ENCODE measurements around the gene CHST1. TPM values are rescaled to one million over a fixed set of nuclear protein-coding genes. Genes with fewer than 3 reads are reported as not detected.

The CHST1 gene
- total RNA-seq (10 to 100 TPM; 11.0 to 15.2 TPM), polyA plus RNA-seq (10 to 100 TPM in 1 of 2 donors, 1 to 10 TPM in 1; 6.0 to 31.0 TPM)
- long read RNA-seq, donor 1, partial matches to known transcripts, result 1 of 25 reads
- long read RNA-seq, donor 1, other reads (novel, unspliced or antisense), result 20 of 25 reads
- long read RNA-seq, donor 2, partial matches to known transcripts, result 7 of 13 reads
- long read RNA-seq, donor 2, other reads (novel, unspliced or antisense), result 2 of 13 reads

GRCh38 chr11:45665206-45665932, at the start of gene CHST1:
Gene CHST1 (minus strand): TSS chr11:45665622. CDS start chr11:45650923, 14,699 bp downstream.
- DNase-seq (peak; percentile 74 to 91), ATAC-seq (ENCODE audit: low FRiP score) (peak; percentile 77)
- WGBS, 2 donors, result 1% methylated on average over 28 to 96 of the region's 96 CpGs
- Histone ChIP-seq H3K27me3 (ENCODE audit: control insufficient read depth in 1 of 2, insufficient read depth in 2 of 2, low read length in 1 of 2) (no peaks in the 10 kb centered on the region), H3K27ac (ENCODE audit: low read depth in 1 of 2, low read length in 2 of 2) (peak within 1 kb of the TSS in 1 of 2 donors; percentile 52), H3K4me3 (ENCODE audit: low read length in 2 of 2) (peak within 1 kb of the TSS; percentile 88), H3K4me1 (ENCODE audit: control insufficient read depth in 1 of 2, insufficient read depth in 2 of 2, low read length in 2 of 2) (no peaks in the 10 kb centered on the region), H3K9me3 (ENCODE audit: control insufficient read depth, low read length) (no peaks in the 10 kb centered on the region), H3K36me3 (ENCODE audit: control insufficient read depth in 1 of 2, insufficient read depth in 2 of 2, low read length in 1 of 2) (no peaks in the 10 kb centered on the region)
- intact Hi-C loops (cut with DNase I), result loop anchor here in 1 of 2 donors (10.0 kb wide), 1 partner anchor 89 kb away; no protein-coding TSS in a partner anchor

GRCh38 chr11:45713573-45713972, 48.2 kb upstream of the CHST1 start:
- H3K9me3 ChIP-seq (ENCODE audit: control insufficient read depth, low read length), result peaks cover 2% of the 10 kb centered on the region
- H3K27ac ChIP-seq (ENCODE audit: low read depth in 1 of 2, low read length in 2 of 2), result no peak overlapping the region
- H3K36me3 ChIP-seq (ENCODE audit: control insufficient read depth in 1 of 2, insufficient read depth in 2 of 2, low read length in 1 of 2), result no peaks in the 10 kb centered on the region
- ATAC-seq (ENCODE audit: low FRiP score), result no peak
- H3K27me3 ChIP-seq (ENCODE audit: control insufficient read depth in 1 of 2, insufficient read depth in 2 of 2, low read length in 1 of 2), result no peaks in the 10 kb centered on the region
- WGBS, 2 donors, result 97 to 98% methylated on average over 2 of the region's 2 CpGs
- H3K4me1 ChIP-seq (ENCODE audit: control insufficient read depth in 1 of 2, insufficient read depth in 2 of 2, low read length in 2 of 2), result peaks cover 0 to 5% of the 10 kb centered on the region in 2 donors
- intact Hi-C loops (cut with DNase I), result no loop called here
- H3K4me3 ChIP-seq (ENCODE audit: low read length in 2 of 2), result no peak overlapping the region
- no peak for DNase-seq

- Histone ChIP-seq H3K27ac (ENCODE audit: low read depth in 1 of 2, low read length in 2 of 2) (no peak overlapping the region), H3K27me3 (ENCODE audit: control insufficient read depth in 1 of 2, insufficient read depth in 2 of 2, low read length in 1 of 2) (peaks cover 0 to 2% of the 10 kb centered on the region in 2 donors), H3K4me3 (ENCODE audit: low read length in 2 of 2) (no peak overlapping the region), H3K36me3 (ENCODE audit: control insufficient read depth in 1 of 2, insufficient read depth in 2 of 2, low read length in 1 of 2) (no peaks in the 10 kb centered on the region), H3K4me1 (ENCODE audit: control insufficient read depth in 1 of 2, insufficient read depth in 2 of 2, low read length in 2 of 2) (peaks cover 0 to 5% of the 10 kb centered on the region in 2 donors), H3K9me3 (ENCODE audit: control insufficient read depth, low read length) (peaks cover 2% of the 10 kb centered on the region)
- intact Hi-C loops (cut with DNase I), result no loop called here
- no peak for ATAC-seq (ENCODE audit: low FRiP score)
- WGBS, 2 donors, result 15 to 23% methylated on average over 1 of the region's 1 CpG
- no peak for DNase-seq
These were observed 45.1 kb upstream of the CHST1 start for GRCh38 chr11:45710561-45710960.

- peaks cover 0 to 2% of the 10 kb centered on the region in 2 donors for H3K27me3 ChIP-seq (ENCODE audit: control insufficient read depth in 1 of 2, insufficient read depth in 2 of 2, low read length in 1 of 2)
- WGBS, 2 donors, result 76 to 82% methylated on average over 6 of the region's 6 CpGs
- intact Hi-C loops (cut with DNase I), result no loop called here
- ATAC-seq (ENCODE audit: low FRiP score) (no peak), DNase-seq (no peak)
- H3K4me3 ChIP-seq (ENCODE audit: low read length in 2 of 2), result no peak overlapping the region
- H3K36me3 ChIP-seq (ENCODE audit: control insufficient read depth in 1 of 2, insufficient read depth in 2 of 2, low read length in 1 of 2), result no peaks in the 10 kb centered on the region
- H3K9me3 ChIP-seq (ENCODE audit: control insufficient read depth, low read length), result peaks cover 2% of the 10 kb centered on the region
- H3K27ac ChIP-seq (ENCODE audit: low read depth in 1 of 2, low read length in 2 of 2), result no peak overlapping the region
- peaks cover 0 to 5% of the 10 kb centered on the region in 2 donors for H3K4me1 ChIP-seq (ENCODE audit: control insufficient read depth in 1 of 2, insufficient read depth in 2 of 2, low read length in 2 of 2)
These were observed 43.7 kb upstream of the CHST1 start for GRCh38 chr11:45708887-45709663.

- Histone ChIP-seq H3K36me3 (ENCODE audit: control insufficient read depth in 1 of 2, insufficient read depth in 2 of 2, low read length in 1 of 2) (no peaks in the 10 kb centered on the region), H3K27ac (ENCODE audit: low read depth in 1 of 2, low read length in 2 of 2) (no peak overlapping the region), H3K9me3 (ENCODE audit: control insufficient read depth, low read length) (peaks cover 2% of the 10 kb centered on the region), H3K4me1 (ENCODE audit: control insufficient read depth in 1 of 2, insufficient read depth in 2 of 2, low read length in 2 of 2) (no peaks in the 10 kb centered on the region), H3K4me3 (ENCODE audit: low read length in 2 of 2) (no peak overlapping the region), H3K27me3 (ENCODE audit: control insufficient read depth in 1 of 2, insufficient read depth in 2 of 2, low read length in 1 of 2) (peaks cover 0 to 2% of the 10 kb centered on the region in 2 donors)
- ATAC-seq (ENCODE audit: low FRiP score) (no peak), DNase-seq (no peak)
- intact Hi-C loops (cut with DNase I), result no loop called here
- 86 to 87% methylated on average over 2 of the region's 2 CpGs for WGBS, 2 donors
These were observed 39.2 kb upstream of the CHST1 start for GRCh38 chr11:45704635-45705034.

- Histone ChIP-seq H3K9me3 (ENCODE audit: control insufficient read depth, low read length) (no peaks in the 10 kb centered on the region), H3K4me1 (ENCODE audit: control insufficient read depth in 1 of 2, insufficient read depth in 2 of 2, low read length in 2 of 2) (no peaks in the 10 kb centered on the region), H3K27me3 (ENCODE audit: control insufficient read depth in 1 of 2, insufficient read depth in 2 of 2, low read length in 1 of 2) (peaks cover 0 to 2% of the 10 kb centered on the region in 2 donors), H3K27ac (ENCODE audit: low read depth in 1 of 2, low read length in 2 of 2) (no peak overlapping the region), H3K36me3 (ENCODE audit: control insufficient read depth in 1 of 2, insufficient read depth in 2 of 2, low read length in 1 of 2) (no peaks in the 10 kb centered on the region), H3K4me3 (ENCODE audit: low read length in 2 of 2) (no peak overlapping the region)
- no peak for DNase-seq
- intact Hi-C loops (cut with DNase I), result no loop called here
- ATAC-seq (ENCODE audit: low FRiP score), result no peak
- 86% methylated on average over 4 of the region's 4 CpGs for WGBS, 2 donors
These were observed 38.7 kb upstream of the CHST1 start for GRCh38 chr11:45704133-45704532.

GRCh38 chr11:45702511-45702910, 37.1 kb upstream of the CHST1 start:
- ATAC-seq (ENCODE audit: low FRiP score) (no peak), DNase-seq (no peak)
- Histone ChIP-seq H3K4me1 (ENCODE audit: control insufficient read depth in 1 of 2, insufficient read depth in 2 of 2, low read length in 2 of 2) (no peaks in the 10 kb centered on the region), H3K27me3 (ENCODE audit: control insufficient read depth in 1 of 2, insufficient read depth in 2 of 2, low read length in 1 of 2) (peaks cover 0 to 2% of the 10 kb centered on the region in 2 donors), H3K36me3 (ENCODE audit: control insufficient read depth in 1 of 2, insufficient read depth in 2 of 2, low read length in 1 of 2) (no peaks in the 10 kb centered on the region), H3K4me3 (ENCODE audit: low read length in 2 of 2) (no peak overlapping the region), H3K9me3 (ENCODE audit: control insufficient read depth, low read length) (no peaks in the 10 kb centered on the region), H3K27ac (ENCODE audit: low read depth in 1 of 2, low read length in 2 of 2) (no peak overlapping the region)
- intact Hi-C loops (cut with DNase I), result no loop called here
- 83 to 87% methylated on average over 4 of the region's 4 CpGs for WGBS, 2 donors

- intact Hi-C loops (cut with DNase I), result no loop called here
- H3K4me3 ChIP-seq (ENCODE audit: low read length in 2 of 2), result no peak overlapping the region
These were observed 33.5 kb upstream of the CHST1 start for GRCh38 chr11:45698777-45699497.

More at GRCh38 chr11:45698777-45699497, 33.5 kb upstream of the CHST1 start:
- Histone ChIP-seq H3K4me1 (ENCODE audit: control insufficient read depth in 1 of 2, insufficient read depth in 2 of 2, low read length in 2 of 2) (no peaks in the 10 kb centered on the region), H3K27ac (ENCODE audit: low read depth in 1 of 2, low read length in 2 of 2) (no peak overlapping the region), H3K36me3 (ENCODE audit: control insufficient read depth in 1 of 2, insufficient read depth in 2 of 2, low read length in 1 of 2) (no peaks in the 10 kb centered on the region), H3K27me3 (ENCODE audit: control insufficient read depth in 1 of 2, insufficient read depth in 2 of 2, low read length in 1 of 2) (no peaks in the 10 kb centered on the region), H3K9me3 (ENCODE audit: control insufficient read depth, low read length) (no peaks in the 10 kb centered on the region)
- ATAC-seq (ENCODE audit: low FRiP score) (no peak), DNase-seq (no peak)
- WGBS, 2 donors, result 94 to 95% methylated on average over 7 to 8 of the region's 8 CpGs

Measured in aorta (tissue), 5 donors.